Transverse colon (tissue), 4 donors: Measurements from ENCODE around the gene LGSN. TPM values are rescaled to one million over a fixed set of nuclear protein-coding genes. Genes with fewer than 3 reads are reported as not detected.
"Not testable (repeated sequence)": the region's sequence is repeated elsewhere in the genome, so short reads cannot be mapped to it uniquely, and the experiment has no call there.

ENCODE experiments used
- DNase-seq: peaks from one replicate; pipeline ENCODE4 v3.0.0-alpha.2; 2019
- H3K27ac ChIP-seq, 4 donors: fragments of 200-600 bp; sonication (generic); 2 replicates each; pipeline ENCODE4 v1.5.1; 2016 to 2018; ENCODE audit warnings: inconsistent platforms in 4 of 4
- H3K27me3 ChIP-seq: fragments of 200-600 bp; sonication (generic); 2 replicates; pipeline ENCODE4 v1.5.1; 2017; ENCODE audit warnings: inconsistent platforms
- H3K36me3 ChIP-seq, 4 donors: fragments of 200-600 bp; sonication (generic); 2 replicates each; pipeline ENCODE4 v1.5.1; 2017 to 2019; ENCODE audit warnings: inconsistent platforms in 4 of 4
- H3K4me1 ChIP-seq, 4 donors: fragments of 200-600 bp; sonication (generic); 2 replicates each; pipeline ENCODE4 v1.5.1; 2017 to 2020; ENCODE audit warnings: inconsistent platforms in 4 of 4
- H3K4me3 ChIP-seq, 4 donors: fragments of 200-600 bp; sonication (generic); 1 replicate in 1 of 4; 2 replicates in 3 of 4; pipeline versions ENCODE4 v1.5.1 to v1.6.1; 2017 to 2019; ENCODE audit warnings: inconsistent platforms in 4 of 4
- H3K9me3 ChIP-seq, 2 donors: fragments of 200-600 bp; sonication (generic); 2 replicates each; pipeline ENCODE4 v1.5.1; 2017 to 2019; ENCODE audit warnings: inconsistent platforms in 2 of 2
- EP300 ChIP-seq: sonication (generic); formaldehyde crosslinking; IDR thresholded peaks from one replicate; pipeline ENCODE4 v1.6.1; 2017; ENCODE audit warnings: antibody characterized with exemption, low read depth
- POLR2A ChIP-seq: fragments of 450-650 bp; IDR thresholded peaks from one replicate; pipeline ENCODE4 v1.6.1; 2016; ENCODE audit warnings: antibody characterized with exemption, mild to moderate bottlenecking, moderate library complexity
- POLR2AphosphoS5 ChIP-seq, 3 donors: sonication (generic); formaldehyde crosslinking; IDR thresholded peaks; one replicate each; pipeline ENCODE4 v1.6.1; 2016; ENCODE audit warnings: antibody characterized with exemption in 3 of 3
- WGBS, 2 donors: methylation state at CpG; one replicate each; pipeline ENCODE4 v1.1.5; 2018; ENCODE audit warnings: low coverage in 1 of 2; 5-methylcytosine and 5-hydroxymethylcytosine counted together
- in situ Hi-C, 4 donors: fragments of 200-750 bp; cut with MboI; loops; one replicate each; pipeline versions ENCODE4 v1.15.0 to v1.15.1; 2017; ENCODE audit warnings: low sequenced_read_pairs in 3 of 4, low pct_ligation_motif_present in 1 of 4, low pct_unique_long_range_greater_than_20kb in 1 of 4
- intact Hi-C: fragments of 100-400 bp; cut with DNase I; formaldehyde crosslinking; loops from one replicate; pipeline ENCODE4 v1.15.1; 2023; ENCODE audit warnings: low total_unique reads
- total RNA-seq, 4 donors: library from RNA; depleted of rRNA; stranded (reverse); fragments of >200 nt; gene quantifications; one replicate each; pipeline ENCODE4 v1.1.0, GENCODE V29; 2016
- TF ChIP-seq, protein P1 (sequence below), 5 experiments: fragments of 200-600 bp in 3 of 5; fragments of 450-650 bp in 2 of 5; sonication (generic) in 3 of 5; IDR thresholded peaks; 1 replicate in 2 of 5; 2 replicates in 3 of 5; pipeline ENCODE4 v1.5.1; 2016 to 2017; ENCODE audit warnings: antibody characterized with exemption in 5 of 5, inconsistent platforms in 3 of 5, mild to moderate bottlenecking in 2 of 5, moderate library complexity in 1 of 5

LGSN gene
- total RNA-seq, 4 donors from 2014 or later = 0.32 to 2.4 TPM; not detected in 2

DNA sequence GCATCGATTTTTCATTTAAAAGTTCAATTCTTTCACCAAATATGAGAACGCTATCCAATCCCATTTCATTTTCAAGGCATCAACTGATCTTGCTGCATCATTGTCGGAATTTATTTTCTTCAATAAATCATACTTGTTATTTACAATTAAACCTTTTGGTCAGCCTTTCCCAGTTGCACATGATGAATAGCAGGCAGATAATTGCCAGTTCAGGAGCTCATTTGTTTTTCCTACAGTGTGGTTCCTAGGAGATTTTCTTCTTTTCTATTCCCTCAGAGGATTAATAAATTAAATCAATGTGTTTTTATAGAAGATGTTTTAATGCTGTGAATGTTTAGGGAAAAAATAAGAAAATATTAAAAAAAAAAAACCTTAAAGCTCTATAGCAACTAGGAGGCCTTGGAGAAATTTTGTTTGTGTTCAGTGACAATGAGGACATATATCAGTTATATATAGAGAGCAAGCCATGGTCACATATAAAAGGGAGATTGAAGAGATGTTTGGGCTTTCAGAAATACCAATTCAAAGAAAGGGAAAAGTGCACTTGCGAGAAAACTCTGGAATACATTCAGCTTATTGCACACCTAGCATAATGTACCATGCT lies 30.4 kb downstream of the LGSN start:
- TF ChIP-seq EP300 (no peak), POLR2AphosphoS5 (IDR thresholded peaks at IDR 0.05) (no peak), POLR2A (no peak)
- TF ChIP-seq, protein P1, sequence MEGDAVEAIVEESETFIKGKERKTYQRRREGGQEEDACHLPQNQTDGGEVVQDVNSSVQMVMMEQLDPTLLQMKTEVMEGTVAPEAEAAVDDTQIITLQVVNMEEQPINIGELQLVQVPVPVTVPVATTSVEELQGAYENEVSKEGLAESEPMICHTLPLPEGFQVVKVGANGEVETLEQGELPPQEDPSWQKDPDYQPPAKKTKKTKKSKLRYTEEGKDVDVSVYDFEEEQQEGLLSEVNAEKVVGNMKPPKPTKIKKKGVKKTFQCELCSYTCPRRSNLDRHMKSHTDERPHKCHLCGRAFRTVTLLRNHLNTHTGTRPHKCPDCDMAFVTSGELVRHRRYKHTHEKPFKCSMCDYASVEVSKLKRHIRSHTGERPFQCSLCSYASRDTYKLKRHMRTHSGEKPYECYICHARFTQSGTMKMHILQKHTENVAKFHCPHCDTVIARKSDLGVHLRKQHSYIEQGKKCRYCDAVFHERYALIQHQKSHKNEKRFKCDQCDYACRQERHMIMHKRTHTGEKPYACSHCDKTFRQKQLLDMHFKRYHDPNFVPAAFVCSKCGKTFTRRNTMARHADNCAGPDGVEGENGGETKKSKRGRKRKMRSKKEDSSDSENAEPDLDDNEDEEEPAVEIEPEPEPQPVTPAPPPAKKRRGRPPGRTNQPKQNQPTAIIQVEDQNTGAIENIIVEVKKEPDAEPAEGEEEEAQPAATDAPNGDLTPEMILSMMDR (IDR thresholded peaks at IDR 0.05) = no peak
- H3K9me3 ChIP-seq = no peaks in the 10 kb centered on the region
- no peak for DNase-seq
- intact Hi-C loops = no loop called here
- H3K27me3 ChIP-seq = no peaks in the 10 kb centered on the region
- H3K36me3 ChIP-seq = no peaks in the 10 kb centered on the region
- WGBS, 2 donors = 88 to 90% methylated on average over 4 of the region's 4 CpGs
- no peaks in the 10 kb centered on the region for H3K4me1 ChIP-seq
- in situ Hi-C loops = no loop called here
- H3K27ac ChIP-seq = no peak overlapping the region
- H3K4me3 ChIP-seq = no peak overlapping the region

DNA sequence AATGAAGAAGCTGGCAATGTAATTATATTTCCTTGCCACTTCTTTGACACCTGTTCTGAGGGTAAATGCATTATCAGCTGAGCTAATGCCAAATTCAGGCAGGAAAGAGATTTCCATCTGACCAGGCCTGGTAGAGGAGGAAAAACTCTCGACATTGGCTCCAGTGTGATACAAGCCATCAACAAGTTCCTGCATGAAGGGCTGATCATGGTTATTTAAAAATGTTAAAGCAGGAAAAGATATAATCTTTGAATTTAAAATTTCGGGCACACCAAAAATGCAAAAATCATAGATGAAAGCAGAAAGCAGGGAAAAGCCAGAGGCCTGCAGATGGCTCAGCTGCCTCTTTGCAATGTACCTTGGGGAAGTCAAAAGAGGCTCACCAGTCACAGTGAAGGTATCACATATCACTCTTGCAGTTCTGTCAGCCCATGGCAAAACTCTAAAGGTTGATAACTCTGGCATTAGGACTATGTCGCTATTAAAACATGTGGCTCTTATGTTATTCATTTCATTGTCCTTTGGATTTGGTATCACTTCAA lies 39.1 kb downstream of the LGSN start:
- Histone ChIP-seq H3K4me1 (peaks cover 0 to under 1% (median 0%) of the 10 kb centered on the region in 4 donors), H3K36me3 (no peaks in the 10 kb centered on the region), H3K27ac (no peak overlapping the region), H3K9me3 (no peaks in the 10 kb centered on the region), H3K27me3 (no peaks in the 10 kb centered on the region), H3K4me3 (no peak overlapping the region)
- in situ Hi-C loops = no loop called here
- intact Hi-C loops = no loop called here
- 67 to 83% methylated on average over 1 to 3 of the region's 3 CpGs for WGBS, 2 donors
- no peak for TF ChIP-seq POLR2A
- TF ChIP-seq EP300 = no peak
- no peak for TF ChIP-seq POLR2AphosphoS5 (IDR thresholded peaks at IDR 0.05)
- TF ChIP-seq, protein P1 (IDR thresholded peaks at IDR 0.05) = no peak
- DNase-seq = no peak

DNA sequence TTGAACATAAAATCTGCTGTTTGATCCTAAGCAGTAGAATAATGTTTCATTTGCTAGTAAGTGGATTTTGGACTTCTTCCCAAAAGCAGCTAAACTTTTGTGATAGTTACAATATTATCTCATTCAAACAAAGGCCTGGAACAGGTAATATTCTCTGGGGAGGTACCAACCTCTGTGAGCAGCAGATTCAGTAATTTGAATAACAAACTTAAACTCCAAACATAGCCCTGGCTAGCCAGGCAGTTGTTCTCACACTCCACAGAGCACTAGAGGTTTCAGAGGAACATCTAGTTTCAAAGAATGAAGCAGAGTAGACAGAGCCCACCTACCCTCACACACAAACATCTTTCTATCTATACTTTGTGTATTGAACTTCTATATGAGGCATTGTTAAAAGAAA lies 40.9 kb downstream of the LGSN start:
- Histone ChIP-seq H3K9me3 (no peaks in the 10 kb centered on the region), H3K36me3 (no peaks in the 10 kb centered on the region), H3K4me3 (no peak overlapping the region), H3K27me3 (no peaks in the 10 kb centered on the region), H3K4me1 (peaks cover 0 to 4% (median 0%) of the 10 kb centered on the region in 4 donors), H3K27ac (no peak overlapping the region)
- TF ChIP-seq POLR2A = no peak
- TF ChIP-seq, protein P1 (IDR thresholded peaks at IDR 0.05) = no peak
- no peak for TF ChIP-seq EP300
- TF ChIP-seq POLR2AphosphoS5 (IDR thresholded peaks at IDR 0.05) = no peak
- intact Hi-C loops = no loop called here
- no peak for DNase-seq
- in situ Hi-C loops = no loop called here

DNA sequence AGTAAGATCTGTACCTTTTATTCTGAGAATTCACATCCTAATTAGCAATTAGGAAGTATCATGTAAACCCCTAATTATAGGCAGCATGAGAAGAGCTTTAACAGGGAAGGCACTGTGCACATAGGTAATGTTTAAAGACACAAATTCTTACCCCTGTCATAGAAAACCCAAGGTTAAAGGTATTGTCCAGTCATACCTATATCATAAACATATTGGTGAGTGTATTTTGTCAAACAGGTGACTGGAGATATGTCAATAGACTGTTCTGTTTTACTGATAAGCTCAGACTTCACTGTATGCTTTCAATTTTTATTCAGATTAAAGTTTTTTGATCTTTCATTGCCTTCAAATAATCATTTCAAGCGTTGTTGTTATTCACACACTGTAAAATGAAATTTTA lies 43.8 kb downstream of the LGSN start:
- in situ Hi-C loops (no loop called here), intact Hi-C loops (no loop called here)
- Histone ChIP-seq H3K4me3 (no peak overlapping the region), H3K36me3 (no peaks in the 10 kb centered on the region), H3K27me3 (no peaks in the 10 kb centered on the region), H3K27ac (no peak overlapping the region), H3K9me3 (no peaks in the 10 kb centered on the region), H3K4me1 (peaks cover 0 to 4% (median 0%) of the 10 kb centered on the region in 4 donors)
- 53 to 70% methylated on average over 1 of the region's 1 CpG for WGBS, 2 donors
- TF ChIP-seq POLR2A (no peak), EP300 (no peak), POLR2AphosphoS5 (IDR thresholded peaks at IDR 0.05) (no peak)
- TF ChIP-seq, protein P1 (IDR thresholded peaks at IDR 0.05) = no peak
- DNase-seq = no peak

DNA sequence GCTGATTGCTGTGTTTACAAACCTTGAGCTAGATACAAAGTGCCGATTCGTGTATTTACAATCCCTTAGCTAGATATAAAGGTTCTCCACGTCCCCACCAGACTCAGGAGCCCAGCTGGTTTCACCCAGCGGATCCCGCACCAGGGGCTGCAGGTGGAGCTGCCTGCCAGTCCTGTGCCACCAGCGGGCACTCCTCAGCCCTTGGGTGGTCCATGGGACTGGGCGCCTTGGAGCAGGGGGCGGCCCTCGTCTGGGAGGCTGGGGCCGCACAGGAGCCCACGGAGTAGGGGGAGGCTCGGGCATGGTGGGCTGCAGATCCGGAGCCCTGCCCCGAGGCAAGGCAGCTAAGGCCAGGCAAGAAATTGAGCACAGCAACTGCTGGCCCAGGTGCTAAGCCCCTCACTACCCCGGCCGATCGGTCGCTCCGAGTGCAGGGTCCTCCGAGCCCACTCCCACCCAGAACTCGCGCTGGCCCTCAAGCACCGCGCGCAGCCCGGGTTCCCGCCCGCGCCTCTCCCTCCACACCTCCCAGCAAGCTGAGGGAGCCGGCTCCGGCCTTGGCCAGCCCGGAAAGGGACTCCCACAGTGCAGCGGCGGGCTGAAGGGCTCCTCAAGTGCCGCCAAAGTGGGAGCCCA lies 44.9 kb downstream of the LGSN start:
- H3K4me1 ChIP-seq, H3K27ac ChIP-seq, H3K9me3 ChIP-seq, H3K36me3 ChIP-seq, DNase-seq, intact Hi-C loops, H3K27me3 ChIP-seq, in situ Hi-C loops, H3K4me3 ChIP-seq: not testable (repeated sequence)
- WGBS, 2 donors = 95% methylated on average over 34 of the region's 35 CpGs; no CpG with 5 or more reads in 1 of the 2 donors
